OCI-LY3 (cell line): Measurements from ENCODE around the gene C21orf58.

Experiments
- H2AFZ ChIP-seq: fragments of 200-600, 300-600 bp; shearing (Covaris generic); 2 replicates; pipeline ENCODE4 v1.6.0; 2014; ENCODE audit warnings: antibody characterized with exemption, low read depth, low read length
- H3K27ac ChIP-seq: fragments of 200-600, 300-600 bp; sonication (generic); 2 replicates; pipeline ENCODE4 v1.5.1; 2014; ENCODE audit warnings: mild to moderate bottlenecking, low read length, moderate library complexity, mixed read lengths
- H3K27me3 ChIP-seq: fragments of 200-600, 300-600 bp; sonication (generic); 2 replicates; pipeline ENCODE4 v1.6.1; 2014; ENCODE audit warnings: low read depth, low read length, mixed read lengths
- H3K36me3 ChIP-seq: fragments of 200-600, 300-600 bp; sonication (generic); replicated peaks from 2 replicates; pipeline ENCODE3; 2014; ENCODE audit warnings: low read depth, low read length, mixed read lengths
- H3K4me1 ChIP-seq: fragments of 300-600, 200-600 bp; sonication (generic); 2 replicates; pipeline ENCODE4 v1.6.1; 2014; ENCODE audit warnings: low read length, mixed read lengths
- H3K4me2 ChIP-seq: fragments of 200-600, 300-600 bp; sonication (generic); 2 replicates; pipeline ENCODE4 v1.6.1; 2014; ENCODE audit warnings: low read length, mixed read lengths
- H3K4me3 ChIP-seq: fragments of 300-600, 200-600 bp; sonication (generic); 2 replicates; pipeline ENCODE4 v1.5.1; 2014; ENCODE audit warnings: antibody characterized with exemption, mild to moderate bottlenecking, low read length, moderate library complexity
- H3K79me2 ChIP-seq: fragments of 300-600, 200-600 bp; shearing (Covaris generic); 2 replicates; pipeline ENCODE4 v1.6.1; 2014; ENCODE audit warnings: mild to moderate bottlenecking, low read length, mixed read lengths
- H3K9ac ChIP-seq: fragments of 300-600, 200-600 bp; shearing (Covaris generic); 2 replicates; pipeline ENCODE4 v1.6.0; 2014; ENCODE audit warnings: mild to moderate bottlenecking, low read length, moderate library complexity
- H3K9me3 ChIP-seq: fragments of 200-600, 300-600 bp; shearing (Covaris generic); 2 replicates; pipeline ENCODE4 v1.6.1; 2014; ENCODE audit warnings: low read length, mixed read lengths; ENCODE audit not compliant: insufficient read depth
- H4K20me1 ChIP-seq: fragments of 200-600, 300-600 bp; sonication (generic); 2 replicates; pipeline ENCODE4 v1.6.1; 2016; ENCODE audit warnings: low read length, mixed read lengths; ENCODE audit not compliant: insufficient read depth
- EZH2phosphoT487 ChIP-seq: fragments of 200-600 bp; shearing (Covaris generic); IDR thresholded peaks from 2 replicates; pipeline ENCODE4 v1.6.1; 2018; ENCODE audit warnings: antibody characterized with exemption, mixed run types, low read depth
- TF ChIP-seq, protein P1 (sequence below): fragments of 200-600, 300-600 bp; sonication (generic); IDR thresholded peaks from 2 replicates; pipeline ENCODE4 v1.5.1; 2014; ENCODE audit warnings: antibody characterized with exemption, low read length, low read depth

C21orf58 gene

DNA sequence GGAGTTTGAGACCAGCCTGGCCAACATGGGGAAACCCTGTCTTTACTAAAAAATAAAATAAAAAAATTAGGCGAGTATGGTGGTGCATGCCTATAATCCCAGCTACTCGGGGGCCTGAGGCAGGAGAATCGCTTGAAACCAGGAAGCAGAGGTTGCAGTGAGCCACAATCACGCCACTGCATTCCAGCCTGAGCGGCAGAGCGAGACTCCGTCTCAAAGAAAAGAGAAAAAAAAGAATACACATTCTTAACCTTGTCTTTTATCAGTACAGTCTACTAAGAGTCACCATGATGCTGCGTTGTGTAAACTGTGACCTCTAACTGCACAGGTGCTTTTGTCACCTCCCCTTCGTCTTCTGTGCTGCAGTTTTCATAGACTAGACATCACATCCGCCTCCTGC lies 37.5 kb upstream of the C21orf58 start:
- Histone ChIP-seq H3K4me2 (no peak overlapping the region), H3K27ac (no peak overlapping the region), H3K4me3 (no peak overlapping the region), H3K27me3 (no peaks in the 10 kb centered on the region), H3K4me1 (peaks cover 19% of the 10 kb centered on the region), H2AFZ (no peak overlapping the region), H3K9ac (no peak overlapping the region), H3K36me3 (peaks cover 28% of the 10 kb centered on the region), H4K20me1 (no peaks in the 10 kb centered on the region), H3K79me2 (no peaks in the 10 kb centered on the region), H3K9me3 (no peaks in the 10 kb centered on the region)
- TF ChIP-seq, protein P1, sequence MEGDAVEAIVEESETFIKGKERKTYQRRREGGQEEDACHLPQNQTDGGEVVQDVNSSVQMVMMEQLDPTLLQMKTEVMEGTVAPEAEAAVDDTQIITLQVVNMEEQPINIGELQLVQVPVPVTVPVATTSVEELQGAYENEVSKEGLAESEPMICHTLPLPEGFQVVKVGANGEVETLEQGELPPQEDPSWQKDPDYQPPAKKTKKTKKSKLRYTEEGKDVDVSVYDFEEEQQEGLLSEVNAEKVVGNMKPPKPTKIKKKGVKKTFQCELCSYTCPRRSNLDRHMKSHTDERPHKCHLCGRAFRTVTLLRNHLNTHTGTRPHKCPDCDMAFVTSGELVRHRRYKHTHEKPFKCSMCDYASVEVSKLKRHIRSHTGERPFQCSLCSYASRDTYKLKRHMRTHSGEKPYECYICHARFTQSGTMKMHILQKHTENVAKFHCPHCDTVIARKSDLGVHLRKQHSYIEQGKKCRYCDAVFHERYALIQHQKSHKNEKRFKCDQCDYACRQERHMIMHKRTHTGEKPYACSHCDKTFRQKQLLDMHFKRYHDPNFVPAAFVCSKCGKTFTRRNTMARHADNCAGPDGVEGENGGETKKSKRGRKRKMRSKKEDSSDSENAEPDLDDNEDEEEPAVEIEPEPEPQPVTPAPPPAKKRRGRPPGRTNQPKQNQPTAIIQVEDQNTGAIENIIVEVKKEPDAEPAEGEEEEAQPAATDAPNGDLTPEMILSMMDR = no peak
- TF ChIP-seq EZH2phosphoT487 = no peak

DNA sequence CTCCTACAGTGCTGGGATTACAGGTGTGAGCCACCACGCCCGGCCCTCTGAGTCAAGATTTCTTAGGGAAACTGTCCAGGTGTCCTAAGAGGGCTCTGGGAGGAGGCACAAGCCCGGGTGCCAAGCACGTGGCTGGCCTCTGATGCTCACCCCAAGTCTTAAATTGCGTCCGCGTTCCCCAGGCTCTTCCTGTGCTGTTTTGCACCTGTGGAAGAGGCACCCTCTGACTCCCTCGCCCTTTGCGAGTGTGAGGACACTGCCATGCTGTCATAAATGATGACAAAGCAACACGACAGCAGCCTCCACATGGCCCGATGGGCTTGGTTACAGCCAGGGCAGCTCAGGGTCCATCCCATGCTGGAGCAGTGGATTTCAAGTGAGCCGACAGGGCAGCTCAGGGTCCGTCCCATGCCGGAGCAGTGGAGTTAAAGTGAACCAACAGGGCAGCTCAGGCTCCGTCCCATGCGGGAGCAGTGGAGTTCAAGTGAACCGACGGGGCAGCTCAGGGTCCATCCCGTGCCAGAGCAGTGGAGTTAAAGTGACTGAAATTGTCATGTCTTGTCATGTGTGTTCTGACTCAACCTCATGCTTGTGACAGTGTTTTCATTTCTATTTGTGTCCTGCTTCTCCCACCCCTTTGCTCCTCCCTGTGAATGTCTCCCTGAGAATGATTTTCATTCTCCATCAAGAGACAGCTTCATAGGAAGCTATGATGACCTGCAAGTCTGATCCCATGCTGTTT lies 34.2 kb upstream of the C21orf58 start:
- H3K4me1 ChIP-seq = peaks cover 23% of the 10 kb centered on the region
- peak overlapping the region; percentile 89 for H3K27ac ChIP-seq
- peak overlapping the region; percentile 80; the same call in 1 of the 2 replicates for H3K4me2 ChIP-seq

DNA sequence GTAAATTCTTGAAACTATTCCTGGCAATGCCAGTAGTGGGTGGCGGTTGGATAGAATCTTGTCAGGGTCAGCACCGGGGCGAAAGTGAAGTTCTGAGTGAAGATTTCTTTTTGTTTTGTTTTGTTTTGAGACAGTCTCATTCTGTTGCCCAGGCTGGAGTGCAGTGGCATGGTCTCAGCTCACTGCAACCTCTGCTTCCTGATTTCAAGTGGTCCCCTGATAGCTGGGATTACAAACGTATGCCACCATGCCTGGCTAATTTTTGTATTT lies 33.6 kb upstream of the C21orf58 start:
- TF ChIP-seq EZH2phosphoT487 = no peak
- TF ChIP-seq, protein P1 = no peak
- peak overlapping the region; percentile 80 for H3K4me2 ChIP-seq
- peaks cover 29% of the 10 kb centered on the region for H3K36me3 ChIP-seq

More for the DNA sequence above, 34.2 kb upstream of the C21orf58 start:
- Histone ChIP-seq H3K4me3 (no peak overlapping the region), H3K79me2 (no peaks in the 10 kb centered on the region), H3K9me3 (no peaks in the 10 kb centered on the region), H3K9ac (no peak overlapping the region), H3K36me3 (peaks cover 28% of the 10 kb centered on the region), H4K20me1 (no peaks in the 10 kb centered on the region; the same call in 1 of the 2 replicates), H2AFZ (no peak overlapping the region), H3K27me3 (no peaks in the 10 kb centered on the region)
- no peak for TF ChIP-seq EZH2phosphoT487
- TF ChIP-seq, protein P1 = no peak

DNA sequence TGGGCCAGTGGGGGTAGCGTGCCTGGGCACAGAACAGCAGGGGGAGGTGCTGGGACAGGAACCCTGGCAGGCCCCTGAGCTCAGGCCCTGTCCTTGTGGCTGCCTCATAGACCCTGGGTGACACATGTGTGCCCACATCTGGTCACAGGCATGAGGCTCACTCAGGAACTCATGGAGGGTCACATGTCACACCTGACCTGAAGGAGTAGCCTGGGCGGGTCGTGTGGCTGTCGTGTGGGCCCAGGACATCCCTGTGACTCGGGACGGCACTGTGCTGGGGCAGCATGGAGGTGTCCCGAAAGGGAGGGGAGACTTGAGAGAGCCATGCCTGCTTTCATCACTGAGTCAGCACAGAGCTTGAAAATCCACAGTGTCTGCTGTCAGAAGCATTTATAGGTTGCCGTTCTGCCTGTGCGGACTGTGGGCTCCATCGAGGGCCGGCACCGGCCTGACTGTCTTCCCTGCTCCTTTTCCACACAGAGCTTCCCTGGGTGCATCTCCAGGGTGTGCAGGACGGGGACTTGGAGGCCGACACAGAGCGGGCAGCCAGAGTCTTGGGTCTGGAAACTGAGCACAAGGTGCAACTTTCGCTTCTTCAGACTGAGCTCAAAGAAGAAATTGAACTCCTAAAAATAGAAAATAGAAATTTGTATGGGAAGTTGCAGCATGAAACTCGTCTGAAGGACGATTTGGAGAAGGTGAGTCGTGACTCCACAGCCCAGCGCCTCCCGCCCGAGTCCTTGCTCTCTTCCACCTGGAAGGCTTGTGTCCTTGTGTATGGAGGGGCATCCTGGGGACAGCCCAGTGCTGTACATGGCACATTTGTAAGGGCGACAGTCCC lies 33.0 kb upstream of the C21orf58 start:
- H3K27ac ChIP-seq = peak overlapping the region; percentile 89
- peak overlapping the region; percentile 41 for H3K9ac ChIP-seq
- no peak for TF ChIP-seq EZH2phosphoT487
- no peaks in the 10 kb centered on the region; the same call in 1 of the 2 replicates for H4K20me1 ChIP-seq
- no peaks in the 10 kb centered on the region for H3K79me2 ChIP-seq
- no peak overlapping the region for H2AFZ ChIP-seq
- peaks cover 23% of the 10 kb centered on the region for H3K4me1 ChIP-seq
- H3K36me3 ChIP-seq = peaks cover 29% of the 10 kb centered on the region
- no peaks in the 10 kb centered on the region for H3K9me3 ChIP-seq
- no peaks in the 10 kb centered on the region for H3K27me3 ChIP-seq
- H3K4me2 ChIP-seq = peak overlapping the region; percentile 80
- peak overlapping the region; percentile 55 for H3K4me3 ChIP-seq

More for the DNA sequence above, 33.6 kb upstream of the C21orf58 start:
- Histone ChIP-seq H4K20me1 (no peaks in the 10 kb centered on the region; the same call in 1 of the 2 replicates), H3K4me3 (peak overlapping the region; percentile 55), H3K9ac (peak overlapping the region; percentile 41; the same call in 1 of the 2 replicates), H3K79me2 (no peaks in the 10 kb centered on the region), H2AFZ (no peak overlapping the region), H3K4me1 (peaks cover 23% of the 10 kb centered on the region), H3K27me3 (no peaks in the 10 kb centered on the region), H3K9me3 (no peaks in the 10 kb centered on the region), H3K27ac (peak overlapping the region; percentile 89)
